HG03103 (cell line): ENCODE measurements around the gene CCDC47.

Experiments used
- ATAC-seq: cut with Tn5 transposase; IDR thresholded peaks from one replicate; pipeline ENCODE4 v1.9.1; 2021; ENCODE audit warnings: low read depth; ENCODE audit not compliant: unreplicated experiment

CCDC47 gene

DNA sequence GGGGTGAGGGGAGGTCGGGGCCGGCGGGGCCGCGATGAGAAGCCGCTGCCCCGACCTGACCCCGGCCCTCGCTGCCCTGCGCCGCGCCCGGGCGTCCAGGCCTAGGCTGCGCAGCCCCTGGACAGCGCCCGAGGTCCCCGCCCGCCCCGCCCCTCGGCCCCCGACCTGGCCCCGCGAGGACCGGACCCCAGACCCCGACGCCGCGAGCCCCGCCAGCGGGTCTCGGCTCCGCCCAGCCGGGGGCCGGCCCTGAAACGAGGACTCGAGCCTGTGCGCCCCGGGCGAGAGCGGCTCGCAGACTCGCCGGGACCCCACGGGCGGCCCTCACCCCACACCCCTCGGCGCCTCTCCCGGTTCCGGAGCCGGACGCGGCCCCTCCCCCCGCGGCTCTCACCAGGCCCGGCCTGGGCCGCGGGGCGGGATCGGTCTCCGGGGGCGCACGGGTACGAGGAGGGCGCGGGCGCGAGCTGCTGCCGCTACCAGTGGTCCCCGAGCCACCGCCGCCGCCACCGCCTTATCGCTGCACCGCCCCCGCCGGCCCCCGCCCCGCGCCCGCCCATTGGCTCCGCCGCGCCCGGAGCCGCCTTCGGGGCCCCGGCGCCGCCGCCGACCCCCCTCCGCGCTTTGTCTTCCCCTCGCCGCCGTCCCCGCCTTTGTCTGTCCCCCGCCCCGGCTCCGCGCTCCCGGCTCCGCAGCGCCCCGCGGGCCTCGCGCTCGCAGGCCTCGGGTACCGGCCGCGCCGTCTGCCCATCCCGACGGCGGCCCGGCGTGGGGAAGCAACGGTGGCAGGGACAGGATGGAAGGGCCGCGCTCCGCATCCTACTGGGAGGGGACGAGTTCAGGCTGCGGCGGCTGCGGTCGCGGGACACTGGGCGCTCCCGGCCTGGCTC, 73.5 kb downstream of the CCDC47 start, which contains the start of gene LIMD2:
Gene LIMD2, minus strand, starts transcription at position 488 of the 890 bp plus-strand sequence. CDS start 827 bp downstream, outside the sequence.
- ATAC-seq = peak; percentile 14

DNA sequence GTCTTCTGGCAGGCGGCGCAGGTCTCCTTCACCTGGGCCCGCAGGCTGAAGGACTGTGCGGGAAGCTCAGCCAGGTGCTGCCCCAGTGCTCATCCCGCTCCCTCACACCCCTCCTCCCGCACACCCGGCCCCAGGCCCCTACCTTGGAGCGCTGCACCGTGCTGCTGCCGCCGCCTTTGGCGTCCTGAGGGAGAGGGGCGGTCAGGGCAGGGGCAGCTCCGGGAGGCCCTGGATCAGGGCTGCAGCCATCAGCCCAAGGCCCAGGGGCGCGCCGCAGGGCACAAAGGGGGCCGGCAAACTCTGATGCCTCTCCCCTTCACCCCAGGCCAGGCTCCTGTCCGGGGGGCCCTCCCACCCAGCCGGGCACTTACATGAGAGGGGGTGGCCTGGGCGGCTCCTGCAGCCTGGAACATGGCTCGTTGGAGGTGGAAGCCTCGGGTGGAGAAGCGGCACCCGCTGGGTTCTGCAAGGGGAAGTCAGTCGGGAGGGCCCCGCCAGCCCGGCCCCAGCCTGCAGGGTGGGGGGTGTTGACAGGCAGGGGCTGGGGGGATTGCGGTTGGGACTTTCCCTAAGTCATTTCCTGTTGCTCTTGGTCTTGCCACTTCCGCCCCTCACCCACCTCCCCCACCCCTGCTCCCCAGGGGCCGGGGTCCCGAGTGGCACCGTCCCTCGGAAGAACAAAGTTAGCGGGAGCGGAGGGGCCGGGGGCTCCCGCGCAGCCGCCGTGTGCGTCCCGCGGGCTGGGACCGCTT, 74.3 kb downstream of the CCDC47 start:
- peak; percentile 26 for ATAC-seq

DNA sequence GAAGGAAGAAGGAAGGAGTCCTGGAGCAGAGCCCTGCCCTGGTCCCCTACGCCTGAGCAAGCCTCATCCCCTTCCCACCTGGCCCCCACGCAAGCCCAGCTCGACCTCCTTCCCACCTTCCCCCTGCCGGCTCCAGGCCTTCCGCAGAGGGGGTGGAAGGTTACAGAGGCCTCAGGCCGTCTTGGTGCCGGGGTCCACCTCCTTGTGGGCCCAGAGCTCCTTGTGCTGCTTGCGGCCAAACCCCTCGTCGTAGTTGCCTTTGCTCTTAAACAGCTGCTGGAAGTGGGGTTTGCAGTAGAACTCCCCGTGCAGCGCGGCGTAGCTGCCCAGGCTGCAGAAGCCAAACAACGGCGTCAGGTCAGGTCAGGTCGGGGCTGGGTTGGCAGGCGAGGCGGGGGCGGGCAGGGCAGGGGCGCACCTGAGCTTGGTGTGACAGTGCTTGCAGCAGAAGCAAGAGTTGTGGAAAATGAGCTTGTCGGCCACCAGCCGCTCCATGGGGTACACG, 75.0 kb downstream of the CCDC47 start:
- no peak for ATAC-seq

DNA sequence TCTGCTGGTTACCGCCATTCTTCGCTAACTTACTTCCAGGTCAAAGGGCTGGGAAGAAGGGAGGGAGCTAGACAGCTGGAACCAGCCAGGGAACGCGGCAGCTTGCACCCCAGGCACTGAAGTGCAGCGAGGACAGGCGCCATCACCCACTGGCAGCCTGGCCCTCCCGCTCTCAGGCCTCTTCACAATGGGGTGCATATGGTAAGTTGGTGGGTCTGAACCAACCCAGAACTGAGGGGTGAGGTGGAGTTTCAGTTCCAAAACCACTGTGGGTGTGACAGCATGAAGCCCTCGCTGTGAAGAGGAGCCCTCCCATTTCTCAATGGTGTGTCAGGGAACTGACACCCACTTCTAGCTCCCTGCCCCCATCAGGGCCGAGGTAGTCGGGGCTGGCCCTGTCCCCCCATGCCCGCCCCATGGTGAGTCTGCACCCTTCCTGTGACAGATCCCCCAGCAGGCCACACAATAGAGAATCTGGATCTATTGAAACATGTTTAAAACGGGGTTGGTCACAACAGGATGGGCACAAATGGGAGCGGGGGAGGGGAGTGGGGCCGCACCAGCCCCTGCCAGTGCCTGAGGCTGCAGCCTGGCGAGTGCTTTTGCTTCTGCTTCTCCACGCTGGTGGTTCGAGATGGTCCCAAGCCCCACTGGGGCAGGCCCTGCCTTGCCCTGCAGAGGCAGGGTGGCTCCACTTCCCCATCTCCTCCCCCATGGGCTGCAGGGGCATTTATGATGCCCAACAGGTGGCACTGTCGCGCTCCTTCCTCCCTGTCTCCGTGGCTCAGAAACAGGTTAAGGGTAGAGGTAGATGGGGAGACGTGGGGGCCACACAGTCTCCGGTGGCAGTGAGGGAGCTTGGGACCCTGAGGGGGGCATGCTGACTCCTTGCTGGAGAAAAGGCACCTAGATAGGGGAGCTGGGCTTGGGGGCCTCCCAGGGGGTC, 75.8 kb downstream of the CCDC47 start:
- no peak for ATAC-seq

DNA sequence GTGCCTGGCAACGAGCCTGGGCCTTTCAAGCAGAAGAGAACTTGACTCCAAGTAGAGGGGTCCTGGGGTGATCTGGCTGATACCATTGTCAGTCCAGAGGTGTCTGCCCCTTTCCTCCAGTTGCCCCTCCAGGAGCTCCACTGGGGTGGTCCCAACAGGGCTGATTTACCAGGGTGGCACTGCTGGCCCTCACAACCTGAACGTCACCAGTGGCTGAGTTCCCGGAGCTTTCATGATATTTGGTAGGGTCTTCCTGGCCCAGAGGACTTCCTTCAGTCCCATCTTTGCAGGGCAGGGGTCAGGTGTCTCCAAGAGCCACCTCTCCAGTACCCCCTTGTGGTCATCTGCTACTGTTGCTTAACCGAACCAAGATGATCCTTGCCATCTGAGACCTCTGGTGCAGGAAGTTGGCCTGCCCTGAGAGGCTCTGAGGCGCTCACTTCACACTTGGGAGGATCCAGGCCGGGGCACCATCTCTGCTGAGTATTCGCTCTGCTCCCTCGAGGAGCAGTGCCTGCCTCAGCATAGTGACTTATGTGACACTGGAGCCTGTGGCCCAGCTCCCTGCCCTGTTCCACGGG, 76.9 kb downstream of the CCDC47 start:
- ATAC-seq = no peak

DNA sequence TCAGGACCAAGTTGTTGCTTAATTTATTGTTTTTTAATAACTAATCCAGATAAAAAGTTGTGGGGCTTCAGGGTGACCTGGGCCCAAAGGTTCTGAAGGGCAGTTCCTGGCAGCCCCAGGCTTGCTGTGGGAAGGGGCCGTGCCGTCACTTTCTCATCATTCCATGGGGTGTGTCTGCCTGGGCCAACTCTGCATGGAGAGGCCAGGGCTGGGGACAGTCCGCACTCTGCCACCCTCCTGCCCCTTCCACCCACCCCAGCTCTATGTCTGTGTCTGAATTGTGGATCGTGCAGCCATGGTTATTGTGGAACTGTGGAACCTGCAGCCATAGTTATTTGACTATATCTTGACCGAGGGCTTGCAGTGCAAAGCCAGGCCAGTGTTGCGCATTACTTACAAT, 77.5 kb downstream of the CCDC47 start:
- ATAC-seq = no peak
